ENCODE measurements around the gene ETS1. TPM values are rescaled to one million over a fixed set of nuclear protein-coding genes. Genes with fewer than 3 reads are reported as not detected.

ETS1 gene
- total RNA-seq, 4 donors from 2014 or later: 46.3 to 70.6 (median 57.6) TPM

GRCh38 chr11:128501632-128502549 is 85.5 kb downstream of the ETS1 start:
- WGBS, 2 donors: 62 to 67% methylated on average over 5 of the region's 5 CpGs
- H3K36me3 ChIP-seq: peaks cover 0 to 9% (median 0%) of the 10 kb centered on the region in 3 donors
- no peak for DNase-seq (ENCODE audit: low spot score in 2 of 2)
- no peaks in the 10 kb centered on the region for H3K27me3 ChIP-seq
- H3K27ac ChIP-seq: peak overlapping the region in 2 of 4 donors; percentile 20 to 23
- no peaks in the 10 kb centered on the region for H3K9me3 ChIP-seq
- TF ChIP-seq EP300 (IDR thresholded peaks at IDR 0.05): peak in 1 of 2 donors; percentile 26
- TF ChIP-seq CTCF (IDR thresholded peaks at IDR 0.05): no peak
- peaks cover 0 to 100% (median 72%) of the 10 kb centered on the region in 4 donors for H3K4me1 ChIP-seq
- no peak overlapping the region for H3K4me3 ChIP-seq

GRCh38 chr11:128501008-128501407 is 86.3 kb downstream of the ETS1 start:
- Histone ChIP-seq H3K27me3 (no peaks in the 10 kb centered on the region), H3K4me3 (no peak overlapping the region), H3K4me1 (peaks cover 0 to 100% (median 79%) of the 10 kb centered on the region in 4 donors), H3K9me3 (no peaks in the 10 kb centered on the region), H3K27ac (peak overlapping the region in 3 of 4 donors; percentile 47 to 71 (median 63)), H3K36me3 (peaks cover 0 to 4% (median 0%) of the 10 kb centered on the region in 3 donors)
- WGBS, 2 donors: 75 to 79% methylated on average over 4 of the region's 4 CpGs
- TF ChIP-seq EP300 (IDR thresholded peaks at IDR 0.05) (no peak), POLR2A (IDR thresholded peaks at IDR 0.05) (no peak), CTCF (IDR thresholded peaks at IDR 0.05) (no peak)
- DNase-seq (ENCODE audit: low spot score in 2 of 2): no peak

- Histone ChIP-seq H3K36me3 (peaks cover 0 to under 1% (median 0%) of the 10 kb centered on the region in 3 donors), H3K9me3 (no peaks in the 10 kb centered on the region), H3K27me3 (no peaks in the 10 kb centered on the region), H3K4me3 (no peak overlapping the region), H3K27ac (peak overlapping the region in 3 of 4 donors; percentile 47 to 71 (median 63)), H3K4me1 (peaks cover 0 to 99% (median 80%) of the 10 kb centered on the region in 4 donors)
- no peak for DNase-seq (ENCODE audit: low spot score in 2 of 2)
- no peak for TF ChIP-seq EP300 (IDR thresholded peaks at IDR 0.05)
- WGBS, 2 donors: 41 to 45% methylated on average over 5 of the region's 5 CpGs
Measured at GRCh38 chr11:128500493-128500892, 86.9 kb downstream of the ETS1 start.

- no peak for DNase-seq (ENCODE audit: low spot score in 2 of 2)
- Histone ChIP-seq H3K4me3 (no peak overlapping the region), H3K9me3 (no peaks in the 10 kb centered on the region), H3K4me1 (peaks cover 0 to 98% (median 79%) of the 10 kb centered on the region in 4 donors), H3K36me3 (no peaks in the 10 kb centered on the region), H3K27ac (peak overlapping the region in 3 of 4 donors; percentile 47 to 71 (median 63)), H3K27me3 (no peaks in the 10 kb centered on the region)
- TF ChIP-seq EP300 (IDR thresholded peaks at IDR 0.05) (no peak), POLR2A (IDR thresholded peaks at IDR 0.05) (no peak), CTCF (IDR thresholded peaks at IDR 0.05) (no peak)
- WGBS, 2 donors: 25 to 27% methylated on average over 13 of the region's 13 CpGs
Measured at GRCh38 chr11:128499613-128500253, 87.6 kb downstream of the ETS1 start.

GRCh38 chr11:128498721-128499245 is 88.6 kb downstream of the ETS1 start:
- TF ChIP-seq POLR2A (IDR thresholded peaks at IDR 0.05): no peak
- TF ChIP-seq CTCF (IDR thresholded peaks at IDR 0.05): no peak
- no peak for TF ChIP-seq EP300 (IDR thresholded peaks at IDR 0.05)
- WGBS, 2 donors: 76 to 87% methylated on average over 2 of the region's 2 CpGs
- no peak for DNase-seq (ENCODE audit: low spot score in 2 of 2)
- H3K4me1 ChIP-seq: peaks cover 0 to 90% (median 70%) of the 10 kb centered on the region in 4 donors
- no peaks in the 10 kb centered on the region for H3K27me3 ChIP-seq
- no peaks in the 10 kb centered on the region for H3K36me3 ChIP-seq
- no peak overlapping the region for H3K4me3 ChIP-seq
- peak overlapping the region in 1 of 4 donors; percentile 16 for H3K27ac ChIP-seq
- no peaks in the 10 kb centered on the region for H3K9me3 ChIP-seq
